Rectal smooth muscle tissue (tissue), 1 donor: ENCODE measurements around the gene CXorf58.
"Not testable (repeated sequence)": the region's sequence is repeated elsewhere in the genome, so short reads cannot be mapped to it uniquely, and the experiment has no call there.

Experiments
- H3K27ac ChIP-seq: one replicate; pipeline ENCODE4 v1.7.0; 2013; ENCODE audit warnings: low read depth, low read length, inconsistent platforms
- H3K27me3 ChIP-seq: one replicate; pipeline ENCODE4 v1.7.0; 2013; ENCODE audit warnings: low read length; ENCODE audit not compliant: control insufficient read depth, insufficient read depth
- H3K36me3 ChIP-seq: one replicate; pipeline ENCODE4 v1.7.0; 2013; ENCODE audit warnings: low read length; ENCODE audit not compliant: control insufficient read depth, insufficient read depth
- H3K4me1 ChIP-seq: one replicate; pipeline ENCODE4 v1.7.0; 2013; ENCODE audit warnings: low read length; ENCODE audit not compliant: control insufficient read depth, insufficient read depth
- H3K4me3 ChIP-seq: one replicate; pipeline ENCODE4 v1.7.0; 2013; ENCODE audit warnings: low read length
- H3K9ac ChIP-seq: one replicate; pipeline ENCODE4 v1.7.0; 2013; ENCODE audit warnings: low read length

The CXorf58 gene

DNA sequence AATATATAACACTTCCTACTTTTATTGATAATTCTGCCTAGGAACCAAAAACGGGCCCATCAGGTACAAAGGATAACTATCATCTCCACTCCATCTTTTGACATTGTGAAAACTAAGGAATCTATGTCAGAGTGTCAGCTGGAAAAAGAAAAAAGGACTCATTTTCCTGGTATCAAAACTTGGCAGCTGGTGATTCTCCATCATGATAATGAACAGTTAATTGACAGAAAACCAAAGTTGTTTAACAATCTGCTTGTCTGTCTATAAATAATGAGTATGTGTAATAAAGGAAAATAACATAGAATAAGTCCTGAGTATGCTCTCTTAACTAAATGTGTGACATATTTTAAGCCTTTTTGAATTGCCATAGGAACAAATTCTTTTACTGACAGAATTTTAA lies 31.4 kb downstream of the CXorf58 start:
- H3K4me3 ChIP-seq: no peak overlapping the region
- H3K27me3 ChIP-seq: no peaks in the 10 kb centered on the region
- no peak overlapping the region for H3K27ac ChIP-seq
- H3K36me3 ChIP-seq: no peaks in the 10 kb centered on the region
- no peak overlapping the region for H3K9ac ChIP-seq
- H3K4me1 ChIP-seq: no peaks in the 10 kb centered on the region

DNA sequence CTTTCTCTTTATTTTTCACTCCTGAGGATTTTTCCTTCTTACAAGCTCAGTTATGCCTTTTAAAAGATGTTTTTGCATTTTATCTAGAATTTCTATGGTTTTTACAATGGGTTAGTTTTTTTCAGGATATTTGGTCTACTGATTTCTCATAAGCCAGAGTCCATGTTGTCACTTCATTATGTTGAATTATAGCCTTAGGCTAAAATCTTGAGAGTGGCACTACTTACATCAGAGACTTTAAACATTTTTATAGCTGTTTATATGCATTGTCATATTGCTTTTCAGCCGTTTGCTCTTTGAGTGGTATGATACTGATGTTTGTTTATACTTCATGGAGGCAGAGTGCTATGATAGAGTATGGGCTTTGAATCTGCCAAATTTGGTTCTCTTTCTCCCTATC lies 36.4 kb downstream of the CXorf58 start:
- no peaks in the 10 kb centered on the region for H3K4me1 ChIP-seq
- H3K27me3 ChIP-seq: no peaks in the 10 kb centered on the region
- H3K9ac ChIP-seq: no peak overlapping the region
- no peak overlapping the region for H3K27ac ChIP-seq
- H3K36me3 ChIP-seq: no peaks in the 10 kb centered on the region
- H3K4me3 ChIP-seq: no peak overlapping the region

DNA sequence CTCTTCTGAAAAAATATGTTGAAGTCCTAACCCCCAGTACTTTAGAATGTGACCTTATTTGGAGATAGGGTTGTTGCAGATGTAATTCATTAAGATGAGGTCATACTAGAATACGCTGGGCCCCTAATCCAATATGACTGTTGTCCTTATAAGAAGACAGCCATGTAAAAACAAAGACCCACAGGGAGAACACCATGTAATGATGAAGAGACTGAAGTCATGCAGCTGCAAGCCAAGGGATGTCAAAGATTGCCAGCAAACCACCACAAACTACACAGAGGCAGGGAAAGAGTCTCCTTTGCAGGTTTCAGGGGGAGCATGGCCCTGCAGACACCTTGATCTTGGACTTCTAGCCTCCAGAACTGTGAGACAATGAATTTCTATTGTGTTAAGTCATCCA lies 37.4 kb downstream of the CXorf58 start:
- Histone ChIP-seq H3K27ac (no peak overlapping the region), H3K4me1 (no peaks in the 10 kb centered on the region), H3K4me3 (no peak overlapping the region), H3K36me3 (no peaks in the 10 kb centered on the region), H3K9ac (no peak overlapping the region), H3K27me3 (no peaks in the 10 kb centered on the region)

DNA sequence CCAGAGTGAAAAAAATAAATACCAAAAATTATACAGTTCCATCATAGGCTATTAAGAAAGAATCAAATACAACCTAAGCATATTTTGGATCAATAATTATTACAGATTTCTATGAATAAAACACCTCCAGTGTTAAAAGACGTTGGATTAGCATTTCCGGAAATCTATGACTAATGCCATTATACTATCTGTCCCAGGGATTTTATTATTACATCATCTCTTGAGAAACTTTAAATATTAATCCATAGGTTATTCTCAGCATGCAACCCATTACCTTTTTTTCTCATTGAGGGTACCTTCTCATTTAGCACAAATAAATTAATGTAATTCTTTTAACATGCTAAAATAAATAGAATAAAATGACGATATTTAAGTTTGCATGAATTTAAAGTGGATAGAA lies 44.6 kb downstream of the CXorf58 start:
- no peaks in the 10 kb centered on the region for H3K4me1 ChIP-seq
- no peaks in the 10 kb centered on the region for H3K27me3 ChIP-seq
- H3K36me3 ChIP-seq: no peaks in the 10 kb centered on the region
- H3K27ac ChIP-seq: no peak overlapping the region
- no peak overlapping the region for H3K9ac ChIP-seq
- no peak overlapping the region for H3K4me3 ChIP-seq

DNA sequence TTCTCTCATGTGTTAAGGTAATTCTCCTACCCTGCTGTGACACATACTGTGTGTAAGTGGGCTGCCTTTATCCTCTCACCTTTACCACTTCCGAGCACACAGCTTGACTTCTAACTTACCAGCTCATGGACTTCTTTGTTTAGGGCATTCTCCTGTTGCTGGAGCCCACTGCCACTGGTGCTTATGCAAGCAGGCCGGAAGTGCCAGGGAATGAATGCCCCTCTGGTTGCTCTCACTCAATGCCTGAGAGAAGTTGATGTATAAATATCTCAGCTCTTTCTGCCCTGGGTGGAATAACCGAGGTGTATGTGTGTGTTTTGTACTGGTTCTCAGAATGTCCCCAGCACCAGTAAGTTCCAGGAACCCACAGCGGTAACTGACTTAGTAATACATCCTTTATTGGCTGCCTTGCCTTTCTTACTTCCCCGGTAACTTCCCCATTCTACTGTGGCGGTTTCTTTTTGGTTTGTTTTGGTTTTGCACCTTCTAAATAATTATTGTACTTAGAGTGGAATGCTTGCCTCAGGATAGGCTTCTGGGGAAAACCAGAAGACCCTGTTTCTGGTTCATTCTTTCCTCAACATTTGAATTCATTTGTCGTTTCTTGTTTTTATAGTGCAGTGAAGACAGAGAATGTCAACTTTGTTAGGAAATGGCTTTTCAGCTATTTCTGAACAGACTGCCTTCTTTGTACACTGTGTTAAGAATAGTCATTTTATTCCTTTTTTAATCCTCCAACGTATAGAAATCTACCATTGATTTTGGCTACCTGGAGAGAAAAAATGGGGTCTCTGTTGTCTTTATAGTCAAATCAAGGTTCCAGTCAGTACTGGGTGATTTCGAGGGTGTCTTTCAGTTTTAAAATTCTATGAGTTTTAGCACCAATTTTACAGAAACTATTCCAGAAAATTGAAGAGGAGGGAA lies 45.4 kb downstream of the CXorf58 start:
- Histone ChIP-seq H3K36me3 (no peaks in the 10 kb centered on the region), H3K9ac (no peak overlapping the region), H3K4me3 (no peak overlapping the region), H3K27me3 (no peaks in the 10 kb centered on the region), H3K4me1 (no peaks in the 10 kb centered on the region), H3K27ac (no peak overlapping the region)

DNA sequence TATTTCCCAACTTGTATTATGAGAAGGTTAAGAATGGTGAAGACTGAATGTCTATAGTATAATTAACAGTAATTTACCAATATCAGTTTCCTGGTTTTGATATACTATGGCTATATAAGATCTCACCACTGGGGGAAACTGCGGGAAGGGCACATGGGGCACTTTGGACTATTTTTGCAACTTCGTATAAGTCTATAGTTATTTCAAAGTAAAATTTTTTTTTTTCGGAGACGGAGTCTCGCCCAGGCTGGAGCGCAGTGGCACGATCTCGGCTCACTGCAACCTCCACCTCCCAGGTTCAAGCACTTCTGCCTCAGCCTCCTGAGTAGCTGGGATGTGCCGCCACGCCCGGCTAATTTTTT lies 46.1 kb downstream of the CXorf58 start:
- Histone ChIP-seq H3K4me1 (no peaks in the 10 kb centered on the region), H3K4me3 (no peak overlapping the region), H3K27me3 (no peaks in the 10 kb centered on the region), H3K27ac (no peak overlapping the region), H3K9ac (no peak overlapping the region), H3K36me3 (no peaks in the 10 kb centered on the region)

DNA sequence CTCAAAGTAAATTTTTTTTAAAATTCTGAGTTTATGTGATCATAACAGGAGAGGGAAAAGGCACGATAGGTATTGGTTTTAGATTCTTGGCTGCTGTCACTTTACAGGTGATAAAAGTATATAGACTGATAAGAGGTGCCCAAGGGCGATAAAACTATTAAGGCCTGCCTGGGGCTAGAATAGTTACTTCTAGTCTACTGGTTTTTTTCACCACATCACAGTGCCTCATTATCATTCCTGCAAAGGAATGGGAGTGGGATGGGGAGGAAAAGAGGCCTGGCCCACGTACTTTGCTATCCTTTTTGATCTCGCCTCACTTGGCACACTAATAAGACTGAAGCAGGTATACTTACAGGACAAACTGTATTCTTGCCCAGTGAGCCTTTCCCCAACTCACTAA lies 46.6 kb downstream of the CXorf58 start:
- Histone ChIP-seq H3K36me3 (no peaks in the 10 kb centered on the region), H3K4me1 (no peaks in the 10 kb centered on the region), H3K9ac (no peak overlapping the region), H3K27me3 (no peaks in the 10 kb centered on the region), H3K27ac (no peak overlapping the region), H3K4me3 (no peak overlapping the region)

DNA sequence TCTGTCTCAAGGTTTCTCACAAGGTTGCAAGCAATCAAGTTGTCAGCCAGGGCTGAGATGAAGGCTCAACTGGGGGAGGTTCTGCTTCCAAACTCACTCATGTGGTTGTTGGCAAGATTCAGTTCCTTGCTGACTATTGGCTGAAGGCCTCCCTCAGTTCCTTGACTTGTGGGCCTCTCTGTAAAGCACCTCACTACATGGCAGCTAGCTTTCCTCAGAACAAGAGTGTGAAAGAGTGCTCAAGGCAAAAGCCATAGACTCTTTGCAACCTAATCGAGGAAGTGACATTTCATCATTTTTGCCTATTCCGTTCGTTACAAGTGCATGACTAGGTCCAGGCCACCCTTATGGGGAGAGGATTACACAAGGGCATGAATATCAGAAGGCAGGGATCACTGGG lies 52.0 kb downstream of the CXorf58 start:
- Histone ChIP-seq H3K9ac (no peak overlapping the region), H3K27me3 (no peaks in the 10 kb centered on the region), H3K4me3 (no peak overlapping the region), H3K27ac (no peak overlapping the region), H3K4me1 (no peaks in the 10 kb centered on the region), H3K36me3 (no peaks in the 10 kb centered on the region)

DNA sequence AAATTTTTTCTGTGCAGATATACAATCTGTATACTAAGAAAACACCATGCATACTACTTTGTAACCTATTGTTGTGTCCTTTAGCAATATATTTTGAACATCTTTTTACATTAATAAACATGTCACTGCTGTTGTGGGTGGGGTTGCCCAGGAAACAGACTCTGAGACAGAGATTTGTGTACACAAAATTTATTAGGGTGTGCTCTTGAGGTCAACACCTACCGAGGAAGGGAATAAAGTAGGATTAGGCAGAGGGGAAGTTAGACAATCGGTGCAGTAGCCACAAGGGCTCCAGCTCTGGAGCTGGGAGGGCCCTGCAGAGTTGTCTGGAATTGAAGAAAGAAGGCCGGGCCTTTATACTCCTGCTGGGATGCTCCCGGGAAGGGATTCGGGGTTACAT lies 56.4 kb downstream of the CXorf58 start:
- H3K27me3 ChIP-seq: no peaks in the 10 kb centered on the region
- no peak overlapping the region for H3K4me3 ChIP-seq
- H3K36me3 ChIP-seq: no peaks in the 10 kb centered on the region
- no peaks in the 10 kb centered on the region for H3K4me1 ChIP-seq
- H3K27ac ChIP-seq: no peak overlapping the region
- no peak overlapping the region for H3K9ac ChIP-seq

DNA sequence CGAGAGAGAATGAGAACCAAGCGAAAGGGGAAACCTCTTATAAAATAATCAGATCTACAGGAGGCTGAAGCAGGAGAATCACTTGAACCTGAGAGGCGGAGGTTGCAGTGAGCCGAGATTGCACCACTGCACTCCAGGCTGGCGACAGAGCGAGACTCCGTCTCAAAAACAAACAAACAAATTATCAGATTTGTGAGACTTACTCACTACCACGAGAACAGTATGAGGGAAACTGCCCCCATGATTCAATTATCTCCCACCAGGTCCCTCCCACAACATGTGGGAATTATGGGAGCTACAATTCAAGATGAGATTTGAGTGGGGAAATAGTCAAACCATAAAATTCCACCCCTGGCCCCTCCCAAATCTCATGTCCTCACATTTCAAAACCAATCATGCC lies 57.8 kb downstream of the CXorf58 start:
- not testable (repeated sequence) for H3K27me3 ChIP-seq, H3K36me3 ChIP-seq, H3K9ac ChIP-seq, H3K4me1 ChIP-seq, H3K27ac ChIP-seq, H3K4me3 ChIP-seq

DNA sequence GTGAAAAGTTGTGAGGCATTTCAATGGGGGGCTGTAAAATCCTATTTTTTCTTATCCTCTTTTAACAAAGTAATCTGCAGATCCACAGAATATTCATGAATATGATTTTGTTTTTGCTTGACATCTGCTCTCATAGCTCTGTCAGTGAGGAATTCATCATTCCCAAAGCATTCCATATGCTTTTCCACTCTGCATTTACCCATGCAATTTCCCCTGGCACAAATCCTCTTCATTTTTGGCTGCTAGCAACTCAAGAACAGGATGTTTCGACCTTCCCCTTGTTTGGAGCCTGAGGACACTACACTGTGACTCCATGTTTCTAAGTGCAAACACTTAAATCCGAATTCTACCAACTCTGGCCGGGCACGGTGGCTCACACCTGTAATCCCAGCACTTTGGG lies 70.7 kb downstream of the CXorf58 start:
- Histone ChIP-seq H3K27me3 (peaks cover 3% of the 10 kb centered on the region), H3K4me3 (no peak overlapping the region), H3K4me1 (no peaks in the 10 kb centered on the region), H3K9ac (no peak overlapping the region), H3K36me3 (no peaks in the 10 kb centered on the region), H3K27ac (no peak overlapping the region)

DNA sequence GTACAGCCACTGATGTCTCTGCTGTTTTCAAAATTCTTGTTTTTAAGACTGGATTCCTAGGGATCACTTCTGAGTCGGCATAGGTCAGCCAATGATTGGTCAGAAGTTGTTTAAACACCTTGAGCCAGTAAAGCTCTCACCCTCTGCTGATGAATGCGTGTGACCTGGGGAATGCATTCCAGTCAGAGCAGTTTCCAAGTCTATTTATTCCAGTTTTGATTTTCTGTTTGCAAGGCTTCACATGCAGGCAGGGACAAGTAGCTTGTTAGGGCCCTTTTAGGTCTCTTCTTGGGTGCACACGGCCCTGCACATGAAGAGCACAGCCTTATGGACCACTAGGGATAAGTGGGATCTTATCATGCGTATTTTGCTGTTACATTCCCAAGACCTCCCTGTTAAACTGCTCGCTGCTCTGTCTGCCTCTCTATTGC lies 72.2 kb downstream of the CXorf58 start:
- Histone ChIP-seq H3K4me3 (no peak overlapping the region), H3K27me3 (peaks cover 3% of the 10 kb centered on the region), H3K27ac (no peak overlapping the region), H3K4me1 (no peaks in the 10 kb centered on the region), H3K36me3 (no peaks in the 10 kb centered on the region), H3K9ac (no peak overlapping the region)

DNA sequence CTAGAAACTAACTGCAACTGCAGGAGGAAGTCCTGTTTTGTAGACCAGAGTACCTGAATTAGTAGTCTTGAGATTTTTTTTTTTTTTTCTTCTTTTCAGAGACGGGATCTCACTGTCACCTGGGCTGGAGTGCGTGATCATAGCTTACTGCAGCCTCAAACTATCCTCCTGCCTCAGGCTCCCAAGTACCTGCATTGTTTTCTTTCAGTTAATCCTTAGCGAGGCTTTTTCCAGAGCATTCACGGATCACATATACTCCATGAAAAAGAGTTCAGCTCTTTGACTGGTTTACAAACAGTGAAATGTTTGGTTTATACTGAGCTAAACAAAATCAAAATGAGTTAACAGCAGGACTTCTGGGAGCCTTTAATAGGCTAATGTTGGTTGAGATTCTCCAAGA lies 73.4 kb downstream of the CXorf58 start:
- no peaks in the 10 kb centered on the region for H3K4me1 ChIP-seq
- H3K36me3 ChIP-seq: no peaks in the 10 kb centered on the region
- H3K27ac ChIP-seq: no peak overlapping the region
- H3K4me3 ChIP-seq: no peak overlapping the region
- H3K27me3 ChIP-seq: peaks cover 3% of the 10 kb centered on the region
- no peak overlapping the region for H3K9ac ChIP-seq
